DOHH2 (cell line): Measurements from ENCODE around the gene RPRM.
"Not testable (repeated sequence)": the region's sequence is repeated elsewhere in the genome, so short reads cannot be mapped to it uniquely, and the experiment has no call there.

Experiments used
- H3F3A ChIP-seq: fragments of 200-600 bp; sonication (generic), shearing (Covaris generic); 2 replicates; pipeline ENCODE4 v1.6.0; 2016; ENCODE audit warnings: antibody characterized with exemption, mild to moderate bottlenecking; ENCODE audit not compliant: control insufficient read depth, insufficient read depth
- H3K27ac ChIP-seq: fragments of 200-600 bp; sonication (generic); 2 replicates; pipeline ENCODE4 v1.5.1; 2014; ENCODE audit warnings: low read depth, mild to moderate bottlenecking, low read length, moderate library complexity
- H3K27me3 ChIP-seq: fragments of 200-600 bp; sonication (generic); 2 replicates; pipeline ENCODE4 v1.6.1; 2014; ENCODE audit warnings: mild to moderate bottlenecking, low read length, mixed read lengths; ENCODE audit not compliant: control insufficient read depth
- H3K36me3 ChIP-seq: fragments of 200-600 bp; sonication (generic); 2 replicates; pipeline ENCODE4 v1.6.1; 2014; ENCODE audit warnings: mild to moderate bottlenecking, low read length, moderate library complexity, mixed read lengths; ENCODE audit not compliant: control insufficient read depth
- H3K4me1 ChIP-seq: fragments of 200-600 bp; sonication (generic); 2 replicates; pipeline ENCODE4 v1.6.1; 2014; ENCODE audit warnings: mild to moderate bottlenecking, low read length, mixed read lengths; ENCODE audit not compliant: control insufficient read depth
- H3K4me2 ChIP-seq: fragments of 200-600 bp; sonication (generic); 2 replicates; pipeline ENCODE4 v1.6.0; 2014; ENCODE audit warnings: mild to moderate bottlenecking, low read length, moderate library complexity
- H3K4me3 ChIP-seq: fragments of 200-600 bp; sonication (generic); 2 replicates; pipeline ENCODE4 v1.5.1; 2014; ENCODE audit warnings: mild to moderate bottlenecking, low read length, mixed read lengths
- H3K79me2 ChIP-seq: fragments of 200-600 bp; sonication (generic); 2 replicates; pipeline ENCODE4 v1.6.1; 2014; ENCODE audit warnings: mild to moderate bottlenecking, low read length, mixed read lengths; ENCODE audit not compliant: control insufficient read depth
- H3K9me2 ChIP-seq: fragments of 200-600 bp; sonication (generic); replicated peaks from 2 replicates; pipeline ENCODE4 v1.6.1; 2014; ENCODE audit warnings: mild to moderate bottlenecking, low read length, mixed read lengths; ENCODE audit not compliant: control insufficient read depth
- H3K9me3 ChIP-seq: fragments of 200-600 bp; sonication (generic); 2 replicates; pipeline ENCODE4 v1.6.1; 2014; ENCODE audit warnings: antibody characterized with exemption, low read length, mixed read lengths; ENCODE audit not compliant: control insufficient read depth, insufficient read depth
- H4K20me1 ChIP-seq: fragments of 200-600 bp; sonication (generic); 2 replicates; pipeline ENCODE4 v1.6.0; 2014; ENCODE audit warnings: low read depth, mild to moderate bottlenecking, antibody characterized with exemption, low read length, moderate library complexity; ENCODE audit not compliant: control insufficient read depth, insufficient read depth
- EZH2phosphoT487 ChIP-seq: fragments of 200-600 bp; sonication (generic); IDR thresholded peaks from 2 replicates; pipeline ENCODE4 v1.6.1; 2017; ENCODE audit warnings: borderline replicate concordance, mild to moderate bottlenecking, antibody characterized with exemption, low read length, moderate library complexity, mixed read lengths
- TF ChIP-seq, protein P1 (sequence below): fragments of 200-600 bp; sonication (generic); IDR thresholded peaks from one replicate; pipeline ENCODE4 v1.5.1; 2014; ENCODE audit warnings: antibody characterized with exemption, mild to moderate bottlenecking, low read depth, low read length; ENCODE audit not compliant: poor library complexity, severe bottlenecking

Gene RPRM

DNA sequence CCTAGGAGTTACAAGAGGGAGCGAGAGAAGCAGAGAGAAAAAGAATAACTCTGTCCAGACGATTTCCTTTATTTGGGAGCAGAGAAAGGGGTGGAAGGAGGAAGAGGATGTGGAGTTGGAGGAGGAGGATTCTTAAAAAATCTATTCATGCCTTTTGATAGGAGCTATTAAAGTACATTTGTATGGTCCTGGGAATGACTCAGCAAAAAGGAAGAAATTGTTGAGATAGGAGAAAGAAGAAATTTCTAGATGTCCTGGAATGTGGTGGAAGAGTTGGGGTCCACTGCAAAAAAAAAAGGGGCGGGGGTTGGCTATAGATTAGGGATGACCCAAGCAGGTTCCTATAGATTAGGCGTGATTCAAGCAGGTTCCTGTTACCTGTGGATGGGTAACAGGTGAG, 32.4 kb upstream of the RPRM start:
- H3K4me3 ChIP-seq = no peak overlapping the region
- no peaks in the 10 kb centered on the region for H3K4me1 ChIP-seq
- no peak overlapping the region for H3K4me2 ChIP-seq
- peaks cover 6% of the 10 kb centered on the region; the same call in 1 of the 2 replicates for H3K9me3 ChIP-seq
- no peaks in the 10 kb centered on the region for H3F3A ChIP-seq
- H3K79me2 ChIP-seq = no peaks in the 10 kb centered on the region
- no peaks in the 10 kb centered on the region for H3K36me3 ChIP-seq
- no peaks in the 10 kb centered on the region for H3K9me2 ChIP-seq
- H4K20me1 ChIP-seq = no peaks in the 10 kb centered on the region
- TF ChIP-seq, protein P1, sequence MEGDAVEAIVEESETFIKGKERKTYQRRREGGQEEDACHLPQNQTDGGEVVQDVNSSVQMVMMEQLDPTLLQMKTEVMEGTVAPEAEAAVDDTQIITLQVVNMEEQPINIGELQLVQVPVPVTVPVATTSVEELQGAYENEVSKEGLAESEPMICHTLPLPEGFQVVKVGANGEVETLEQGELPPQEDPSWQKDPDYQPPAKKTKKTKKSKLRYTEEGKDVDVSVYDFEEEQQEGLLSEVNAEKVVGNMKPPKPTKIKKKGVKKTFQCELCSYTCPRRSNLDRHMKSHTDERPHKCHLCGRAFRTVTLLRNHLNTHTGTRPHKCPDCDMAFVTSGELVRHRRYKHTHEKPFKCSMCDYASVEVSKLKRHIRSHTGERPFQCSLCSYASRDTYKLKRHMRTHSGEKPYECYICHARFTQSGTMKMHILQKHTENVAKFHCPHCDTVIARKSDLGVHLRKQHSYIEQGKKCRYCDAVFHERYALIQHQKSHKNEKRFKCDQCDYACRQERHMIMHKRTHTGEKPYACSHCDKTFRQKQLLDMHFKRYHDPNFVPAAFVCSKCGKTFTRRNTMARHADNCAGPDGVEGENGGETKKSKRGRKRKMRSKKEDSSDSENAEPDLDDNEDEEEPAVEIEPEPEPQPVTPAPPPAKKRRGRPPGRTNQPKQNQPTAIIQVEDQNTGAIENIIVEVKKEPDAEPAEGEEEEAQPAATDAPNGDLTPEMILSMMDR = no peak
- no peak for TF ChIP-seq EZH2phosphoT487
- no peaks in the 10 kb centered on the region for H3K27me3 ChIP-seq
- no peak overlapping the region for H3K27ac ChIP-seq

- no peak for TF ChIP-seq EZH2phosphoT487
- TF ChIP-seq, protein P1 = no peak
- no peak overlapping the region for H3K27ac ChIP-seq
- H3K27me3 ChIP-seq = no peaks in the 10 kb centered on the region
- no peaks in the 10 kb centered on the region for H3K9me2 ChIP-seq
- H3K4me3 ChIP-seq = no peak overlapping the region
- no peak overlapping the region for H3K4me2 ChIP-seq
- no peaks in the 10 kb centered on the region for H3K36me3 ChIP-seq
- H4K20me1 ChIP-seq = no peaks in the 10 kb centered on the region
- no peaks in the 10 kb centered on the region for H3K4me1 ChIP-seq
- no peaks in the 10 kb centered on the region for H3F3A ChIP-seq
- H3K79me2 ChIP-seq = no peaks in the 10 kb centered on the region
- H3K9me3 ChIP-seq = peaks cover 6% of the 10 kb centered on the region; the same call in 1 of the 2 replicates
These were observed 30.6 kb upstream of the RPRM start for GRCh38 chr2:153509133-153509532.

DNA sequence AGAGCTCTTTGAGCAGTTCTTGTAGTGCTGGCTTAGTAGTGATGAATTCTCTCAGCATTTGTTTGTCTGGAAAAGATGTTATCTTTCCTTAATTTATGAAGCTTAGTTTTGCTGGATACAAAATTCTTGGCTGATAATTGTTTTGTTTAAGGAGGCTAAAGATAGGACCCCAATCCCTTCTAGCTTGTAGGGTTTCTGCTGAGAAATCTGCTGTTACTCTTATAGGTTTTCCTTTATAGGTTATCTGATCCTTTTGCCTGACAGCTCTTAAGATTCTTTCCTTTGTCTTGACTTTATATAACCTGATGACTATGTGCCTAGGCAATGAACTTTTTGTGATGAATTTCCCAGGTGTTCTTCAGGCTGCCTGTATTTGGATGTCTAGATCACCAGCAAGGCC, 27.9 kb upstream of the RPRM start:
- H3K27ac ChIP-seq, H3K4me3 ChIP-seq, H3K9me2 ChIP-seq, H3K4me1 ChIP-seq, H3K36me3 ChIP-seq, H4K20me1 ChIP-seq, H3K9me3 ChIP-seq, H3K79me2 ChIP-seq, H3F3A ChIP-seq, H3K4me2 ChIP-seq, H3K27me3 ChIP-seq: not testable (repeated sequence)

- no peak overlapping the region for H3K4me3 ChIP-seq
These were observed 20.9 kb upstream of the RPRM start for GRCh38 chr2:153499439-153499838.

More at GRCh38 chr2:153499439-153499838, 20.9 kb upstream of the RPRM start:
- Histone ChIP-seq H3K27me3 (no peaks in the 10 kb centered on the region), H3K27ac (no peak overlapping the region), H3K4me2 (no peak overlapping the region), H3F3A (no peaks in the 10 kb centered on the region), H3K4me1 (no peaks in the 10 kb centered on the region), H3K9me3 (peaks cover 4% of the 10 kb centered on the region; the same call in 1 of the 2 replicates), H3K79me2 (no peaks in the 10 kb centered on the region), H3K9me2 (no peaks in the 10 kb centered on the region), H4K20me1 (no peaks in the 10 kb centered on the region), H3K36me3 (no peaks in the 10 kb centered on the region)
- no peak for TF ChIP-seq EZH2phosphoT487
